ENCODE measurements around the gene UNC5C.

- TF ChIP-seq CTCF (IDR thresholded peaks at IDR 0.05) (no peak), POLR2A (IDR thresholded peaks at IDR 0.05) (no peak), EP300 (IDR thresholded peaks at IDR 0.05) (no peak)
These were observed 324.4 kb downstream of the UNC5C start for GRCh38 chr4:95224402-95224801.
